ENCODE measurements around the gene TUFT1. TPM values are rescaled to one million over a fixed set of nuclear protein-coding genes. Genes with fewer than 3 reads are reported as not detected.

Gene TUFT1
- total RNA-seq, 1 donor from 2014 or later = 17.3 TPM

- no peak for TF ChIP-seq CTCF (IDR thresholded peaks at IDR 0.05; ENCODE audit: unreplicated experiment)
- no peak overlapping the region for H3K4me3 Mint-ChIP-seq
- peaks cover 2% of the 10 kb centered on the region for H3K4me1 Mint-ChIP-seq
- H3K36me3 Mint-ChIP-seq = peaks cover 15% of the 10 kb centered on the region
- H3K27me3 Mint-ChIP-seq (ENCODE audit: low read depth) = no peaks in the 10 kb centered on the region
- no peaks in the 10 kb centered on the region for H3K9me3 Mint-ChIP-seq
- no peak overlapping the region for H3K27ac Mint-ChIP-seq
- no peak for DNase-seq (ENCODE audit: low spot score in 2 of 2, unreplicated experiment in 2 of 2)
These were observed 6.2 kb upstream of the TUFT1 start for GRCh38 chr1:151533870-151534269.

- Mint-ChIP-seq H3K36me3 (peaks cover 13% of the 10 kb centered on the region), H3K4me1 (peaks cover 9% of the 10 kb centered on the region), H3K9me3 (no peaks in the 10 kb centered on the region), H3K27ac (peak overlapping the region; percentile 43), H3K27me3 (ENCODE audit: low read depth) (no peaks in the 10 kb centered on the region), H3K4me3 (no peak overlapping the region)
- peak in 1 of 2 experiments; percentile 79 for DNase-seq (ENCODE audit: low spot score in 2 of 2, unreplicated experiment in 2 of 2)
- peak; percentile 68 for TF ChIP-seq CTCF (IDR thresholded peaks at IDR 0.05; ENCODE audit: unreplicated experiment)
These were observed 5.3 kb upstream of the TUFT1 start for GRCh38 chr1:151534662-151535278.

GRCh38 chr1:151535326-151536271, 4.5 kb upstream of the TUFT1 start:
- no peak for DNase-seq (ENCODE audit: low spot score in 2 of 2, unreplicated experiment in 2 of 2)
- no peak for TF ChIP-seq CTCF (IDR thresholded peaks at IDR 0.05; ENCODE audit: unreplicated experiment)
- peaks cover 13% of the 10 kb centered on the region for H3K36me3 Mint-ChIP-seq
- H3K4me1 Mint-ChIP-seq = peaks cover 9% of the 10 kb centered on the region
- H3K4me3 Mint-ChIP-seq = no peak overlapping the region
- H3K27ac Mint-ChIP-seq = no peak overlapping the region
- no peaks in the 10 kb centered on the region for H3K9me3 Mint-ChIP-seq
- no peaks in the 10 kb centered on the region for H3K27me3 Mint-ChIP-seq (ENCODE audit: low read depth)

GRCh38 chr1:151536499-151536898, 3.6 kb upstream of the TUFT1 start:
- no peak for TF ChIP-seq CTCF (IDR thresholded peaks at IDR 0.05; ENCODE audit: unreplicated experiment)
- H3K4me1 Mint-ChIP-seq = peaks cover 13% of the 10 kb centered on the region
- no peaks in the 10 kb centered on the region for H3K27me3 Mint-ChIP-seq (ENCODE audit: low read depth)
- H3K27ac Mint-ChIP-seq = peak overlapping the region; percentile 31
- peaks cover 11% of the 10 kb centered on the region for H3K36me3 Mint-ChIP-seq
- no peak overlapping the region for H3K4me3 Mint-ChIP-seq
- H3K9me3 Mint-ChIP-seq = no peaks in the 10 kb centered on the region
- no peak for DNase-seq (ENCODE audit: low spot score in 2 of 2, unreplicated experiment in 2 of 2)

GRCh38 chr1:151537112-151537511, 3.0 kb upstream of the TUFT1 start:
- Mint-ChIP-seq H3K27ac (peak overlapping the region; percentile 50), H3K9me3 (no peaks in the 10 kb centered on the region), H3K4me1 (peaks cover 19% of the 10 kb centered on the region), H3K27me3 (ENCODE audit: low read depth) (no peaks in the 10 kb centered on the region), H3K4me3 (no peak overlapping the region), H3K36me3 (peaks cover 8% of the 10 kb centered on the region)
- no peak for TF ChIP-seq CTCF (IDR thresholded peaks at IDR 0.05; ENCODE audit: unreplicated experiment)
- DNase-seq (ENCODE audit: low spot score in 2 of 2, unreplicated experiment in 2 of 2) = no peak
